Transverse colon (tissue), 4 donors: ENCODE results near the gene AVEN. TPM values are rescaled to one million over a fixed set of nuclear protein-coding genes. Genes with fewer than 3 reads are reported as not detected.

Experiments
- DNase-seq: peaks from one replicate; pipeline ENCODE4 v3.0.0-alpha.2; 2019
- H3K27ac ChIP-seq, 4 donors: fragments of 200-600 bp; sonication (generic); 2 replicates each; pipeline ENCODE4 v1.5.1; 2016 to 2018; ENCODE audit warnings: inconsistent platforms in 4 of 4
- H3K27me3 ChIP-seq: fragments of 200-600 bp; sonication (generic); 2 replicates; pipeline ENCODE4 v1.5.1; 2017; ENCODE audit warnings: inconsistent platforms
- H3K36me3 ChIP-seq, 4 donors: fragments of 200-600 bp; sonication (generic); 2 replicates each; pipeline ENCODE4 v1.5.1; 2017 to 2019; ENCODE audit warnings: inconsistent platforms in 4 of 4
- H3K4me1 ChIP-seq, 4 donors: fragments of 200-600 bp; sonication (generic); 2 replicates each; pipeline ENCODE4 v1.5.1; 2017 to 2020; ENCODE audit warnings: inconsistent platforms in 4 of 4
- H3K4me3 ChIP-seq, 4 donors: fragments of 200-600 bp; sonication (generic); 1 replicate in 1 of 4; 2 replicates in 3 of 4; pipeline versions ENCODE4 v1.5.1 to v1.6.1; 2017 to 2019; ENCODE audit warnings: inconsistent platforms in 4 of 4
- H3K9me3 ChIP-seq, 2 donors: fragments of 200-600 bp; sonication (generic); 2 replicates each; pipeline ENCODE4 v1.5.1; 2017 to 2019; ENCODE audit warnings: inconsistent platforms in 2 of 2
- CTCF ChIP-seq, 5 experiments: fragments of 200-600 bp in 3 of 5; fragments of 450-650 bp in 2 of 5; sonication (generic) in 3 of 5; IDR thresholded peaks; 1 replicate in 2 of 5; 2 replicates in 3 of 5; pipeline ENCODE4 v1.5.1; 2016 to 2017; ENCODE audit warnings: antibody characterized with exemption in 5 of 5, inconsistent platforms in 3 of 5, mild to moderate bottlenecking in 2 of 5, moderate library complexity in 1 of 5
- EP300 ChIP-seq: sonication (generic); formaldehyde crosslinking; IDR thresholded peaks from one replicate; pipeline ENCODE4 v1.6.1; 2017; ENCODE audit warnings: antibody characterized with exemption, low read depth
- POLR2A ChIP-seq: fragments of 450-650 bp; IDR thresholded peaks from one replicate; pipeline ENCODE4 v1.6.1; 2016; ENCODE audit warnings: antibody characterized with exemption, mild to moderate bottlenecking, moderate library complexity
- POLR2AphosphoS5 ChIP-seq, 3 donors: sonication (generic); formaldehyde crosslinking; IDR thresholded peaks; one replicate each; pipeline ENCODE4 v1.6.1; 2016; ENCODE audit warnings: antibody characterized with exemption in 3 of 3
- WGBS, 2 donors: methylation state at CpG; one replicate each; pipeline ENCODE4 v1.1.5; 2018; ENCODE audit warnings: low coverage in 1 of 2; 5-methylcytosine and 5-hydroxymethylcytosine counted together
- in situ Hi-C, 4 donors: fragments of 200-750 bp; cut with MboI; loops; one replicate each; pipeline versions ENCODE4 v1.15.0 to v1.15.1; 2017; ENCODE audit warnings: low sequenced_read_pairs in 3 of 4, low pct_ligation_motif_present in 1 of 4, low pct_unique_long_range_greater_than_20kb in 1 of 4
- intact Hi-C: fragments of 100-400 bp; cut with DNase I; formaldehyde crosslinking; loops from one replicate; pipeline ENCODE4 v1.15.1; 2023; ENCODE audit warnings: low total_unique reads
- total RNA-seq, 4 donors: library from RNA; depleted of rRNA; stranded (reverse); fragments of >200 nt; gene quantifications; one replicate each; pipeline ENCODE4 v1.1.0, GENCODE V29; 2016

AVEN gene
- total RNA-seq, 4 donors from 2014 or later: 4.9 to 21.3 (median 7.6) TPM

- 82 to 93% methylated on average over 1 of the region's 1 CpG for WGBS, 2 donors
- in situ Hi-C loops: no loop called here
- TF ChIP-seq CTCF (IDR thresholded peaks at IDR 0.05) (no peak), POLR2AphosphoS5 (IDR thresholded peaks at IDR 0.05) (no peak), POLR2A (no peak), EP300 (no peak)
- Histone ChIP-seq H3K9me3 (no peaks in the 10 kb centered on the region), H3K4me1 (no peaks in the 10 kb centered on the region), H3K4me3 (no peak overlapping the region), H3K36me3 (peaks cover 0 to 9% (median 0%) of the 10 kb centered on the region in 4 donors), H3K27ac (no peak overlapping the region), H3K27me3 (no peaks in the 10 kb centered on the region)
- intact Hi-C loops: no loop called here
- DNase-seq: no peak
Measured at GRCh38 chr15:33859992-33860545, 178.9 kb downstream of the AVEN start.

GRCh38 chr15:33858836-33859235 lies 180.2 kb downstream of the AVEN start:
- peaks cover 0 to 5% (median 0%) of the 10 kb centered on the region in 4 donors for H3K36me3 ChIP-seq

GRCh38 chr15:33857726-33858125 lies 181.3 kb downstream of the AVEN start:
- no peaks in the 10 kb centered on the region for H3K27me3 ChIP-seq
- in situ Hi-C loops (no loop called here), intact Hi-C loops (no loop called here)
- no peaks in the 10 kb centered on the region for H3K9me3 ChIP-seq
- no peak overlapping the region for H3K4me3 ChIP-seq
- peaks cover 0 to 5% (median 0%) of the 10 kb centered on the region in 4 donors for H3K36me3 ChIP-seq
- H3K4me1 ChIP-seq: no peaks in the 10 kb centered on the region
- no peak for TF ChIP-seq EP300
- no peak for TF ChIP-seq POLR2AphosphoS5 (IDR thresholded peaks at IDR 0.05)
- TF ChIP-seq POLR2A: no peak
- no peak for TF ChIP-seq CTCF (IDR thresholded peaks at IDR 0.05)
- DNase-seq: no peak
- 97 to 100% methylated on average over 3 to 13 of the region's 13 CpGs for WGBS, 2 donors
- no peak overlapping the region for H3K27ac ChIP-seq

More at GRCh38 chr15:33858836-33859235, 180.2 kb downstream of the AVEN start:
- no peaks in the 10 kb centered on the region for H3K9me3 ChIP-seq
- no peak overlapping the region for H3K27ac ChIP-seq
- in situ Hi-C loops: no loop called here
- H3K4me3 ChIP-seq: no peak overlapping the region
- H3K4me1 ChIP-seq: no peaks in the 10 kb centered on the region
- intact Hi-C loops: no loop called here
- H3K27me3 ChIP-seq: no peaks in the 10 kb centered on the region
- TF ChIP-seq POLR2A (no peak), CTCF (IDR thresholded peaks at IDR 0.05) (no peak), POLR2AphosphoS5 (IDR thresholded peaks at IDR 0.05) (no peak), EP300 (no peak)
- no peak for DNase-seq
- 93% methylated on average over 6 of the region's 6 CpGs; no CpG with 5 or more reads in 1 of the 2 donors for WGBS, 2 donors

GRCh38 chr15:33852570-33852969 lies 186.4 kb downstream of the AVEN start:
- 19 to 66% methylated on average over 2 of the region's 2 CpGs for WGBS, 2 donors
- intact Hi-C loops (no loop called here), in situ Hi-C loops (no loop called here)
- TF ChIP-seq POLR2A (no peak), POLR2AphosphoS5 (IDR thresholded peaks at IDR 0.05) (no peak), EP300 (no peak), CTCF (IDR thresholded peaks at IDR 0.05) (no peak)
- Histone ChIP-seq H3K4me1 (no peaks in the 10 kb centered on the region), H3K4me3 (no peak overlapping the region), H3K27me3 (no peaks in the 10 kb centered on the region), H3K9me3 (no peaks in the 10 kb centered on the region), H3K36me3 (no peaks in the 10 kb centered on the region), H3K27ac (no peak overlapping the region)
- no peak for DNase-seq
